Sigmoid colon (tissue), 7 donors: ENCODE measurements around the gene CLHC1. TPM values are rescaled to one million over a fixed set of nuclear protein-coding genes. Genes with fewer than 3 reads are reported as not detected.

ENCODE experiments used
- DNase-seq: peaks from one replicate; pipeline ENCODE4 v3.0.0-alpha.2; 2019
- H3K27ac ChIP-seq, 4 donors: fragments of 200-600 bp; sonication (generic); one replicate each; pipeline ENCODE4 v1.5.1; 2016 to 2019; ENCODE audit warnings: mild to moderate bottlenecking in 1 of 4
- H3K27me3 ChIP-seq, 3 donors: fragments of 200-600 bp; sonication (generic); one replicate each; pipeline ENCODE4 v1.5.1; 2019; ENCODE audit warnings: mild to moderate bottlenecking in 1 of 3
- H3K36me3 ChIP-seq, 4 donors: fragments of 200-600 bp; sonication (generic); one replicate each; pipeline ENCODE4 v1.5.1; 2016 to 2019
- H3K4me1 ChIP-seq, 4 donors: fragments of 200-600 bp; sonication (generic); one replicate each; pipeline ENCODE4 v1.5.1; 2017 to 2019
- H3K4me3 ChIP-seq, 4 donors: fragments of 200-600 bp; sonication (generic); one replicate each; pipeline ENCODE4 v1.5.1; 2017 to 2019; ENCODE audit warnings: mild to moderate bottlenecking in 2 of 4, moderate library complexity in 1 of 4
- H3K9me3 ChIP-seq, 4 donors: fragments of 200-600 bp in 3 of 4; sonication (generic) in 3 of 4; one replicate each; pipeline versions ENCODE4 v1.5.1 to v1.6.1; 2013 to 2019
- EP300 ChIP-seq, 4 donors: sonication (generic); formaldehyde crosslinking; IDR thresholded peaks; one replicate each; pipeline ENCODE4 v1.6.1; 2017; ENCODE audit warnings: antibody characterized with exemption in 4 of 4
- POLR2A ChIP-seq, 2 donors: fragments of 450-650 bp; IDR thresholded peaks; one replicate each; pipeline ENCODE4 v1.6.1; 2016; ENCODE audit warnings: antibody characterized with exemption in 2 of 2, mild to moderate bottlenecking in 2 of 2, moderate library complexity in 2 of 2
- POLR2AphosphoS5 ChIP-seq, 4 donors: sonication (generic); formaldehyde crosslinking; IDR thresholded peaks; one replicate each; pipeline ENCODE4 v1.6.1; 2017; ENCODE audit warnings: antibody characterized with exemption in 4 of 4
- WGBS, 2 donors: extraction: QIAGEN DNeasy Blood & Tissue Kit; methylation state at CpG; one replicate each; pipeline ENCODE4 v1.1.7; 2013; 5-methylcytosine and 5-hydroxymethylcytosine counted together
- intact Hi-C: fragments of 100-400 bp; cut with DNase I; formaldehyde crosslinking; loops from one replicate; pipeline ENCODE4 v1.15.1; 2023
- polyA plus RNA-seq, 3 donors: library from polyadenylated mRNA; stranded (reverse); fragments of 200-250 nt; gene quantifications; one replicate each; pipeline ENCODE4 v1.2.3, GENCODE V29; 2013
- total RNA-seq, 4 donors: library from RNA; depleted of rRNA; stranded (reverse); fragments of >200 nt; gene quantifications; one replicate each; pipeline ENCODE4 v1.1.0, GENCODE V29; 2016
- TF ChIP-seq, protein P1 (sequence below), 4 experiments: fragments of 450-650 bp in 3 of 4; fragments of 200-600 bp in 1 of 4; IDR thresholded peaks; one replicate each; pipeline ENCODE4 v1.5.1; 2016 to 2019; ENCODE audit warnings: antibody characterized with exemption in 4 of 4, mild to moderate bottlenecking in 3 of 4, moderate library complexity in 2 of 4
- donor health status: healthy with polysubstance abuse.
- donor health status: Bipolar disorder and iron deficiency.
- donor health status: healthy.

CLHC1 gene
- total and polyA plus RNA-seq, 7 donors = 4.4 to 22.4 (median 6.6) TPM

DNA sequence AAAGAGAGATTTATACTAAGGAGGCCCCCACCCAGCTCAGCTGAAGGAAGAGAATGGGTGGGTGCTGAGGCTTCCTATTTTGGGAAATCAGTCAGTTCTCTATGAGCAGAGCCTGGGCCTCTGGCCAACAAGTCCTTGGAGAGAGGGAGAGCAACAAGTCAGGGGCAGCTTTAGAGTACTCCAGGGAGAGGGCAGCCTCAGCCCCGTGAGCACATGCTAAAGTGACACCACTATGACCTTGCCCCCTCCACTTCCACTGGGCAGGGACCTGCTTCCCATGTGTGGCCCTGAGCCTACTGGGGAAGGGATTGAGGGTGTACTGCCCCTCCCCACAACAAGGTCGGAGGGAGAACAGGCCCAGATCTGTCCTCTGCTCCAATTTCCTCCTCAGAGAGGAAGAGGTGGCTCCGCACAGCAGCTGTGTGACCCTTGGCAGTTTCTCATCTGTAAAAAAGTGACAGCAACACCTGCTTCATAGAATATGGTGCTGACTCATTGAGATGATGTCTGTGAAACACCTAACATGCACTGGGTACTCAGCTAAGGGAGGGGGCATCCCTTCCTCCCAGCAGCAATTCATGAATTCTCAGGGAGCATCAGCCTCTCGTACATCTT is 72.9 kb downstream of the CLHC1 start:
- H3K27me3 ChIP-seq = no peaks in the 10 kb centered on the region
- peak; percentile 78 for DNase-seq
- H3K4me1 ChIP-seq = peaks cover 0 to 79% (median 67%) of the 10 kb centered on the region in 4 donors
- intact Hi-C loops = loop anchor here (5.0 kb wide), 2 partner anchors 42 to 62 kb away; no protein-coding TSS in a partner anchor
- no peaks in the 10 kb centered on the region for H3K9me3 ChIP-seq
- H3K27ac ChIP-seq = peak overlapping the region in 3 of 4 donors; percentile 7 to 78 (median 38)
- TF ChIP-seq, protein P1, sequence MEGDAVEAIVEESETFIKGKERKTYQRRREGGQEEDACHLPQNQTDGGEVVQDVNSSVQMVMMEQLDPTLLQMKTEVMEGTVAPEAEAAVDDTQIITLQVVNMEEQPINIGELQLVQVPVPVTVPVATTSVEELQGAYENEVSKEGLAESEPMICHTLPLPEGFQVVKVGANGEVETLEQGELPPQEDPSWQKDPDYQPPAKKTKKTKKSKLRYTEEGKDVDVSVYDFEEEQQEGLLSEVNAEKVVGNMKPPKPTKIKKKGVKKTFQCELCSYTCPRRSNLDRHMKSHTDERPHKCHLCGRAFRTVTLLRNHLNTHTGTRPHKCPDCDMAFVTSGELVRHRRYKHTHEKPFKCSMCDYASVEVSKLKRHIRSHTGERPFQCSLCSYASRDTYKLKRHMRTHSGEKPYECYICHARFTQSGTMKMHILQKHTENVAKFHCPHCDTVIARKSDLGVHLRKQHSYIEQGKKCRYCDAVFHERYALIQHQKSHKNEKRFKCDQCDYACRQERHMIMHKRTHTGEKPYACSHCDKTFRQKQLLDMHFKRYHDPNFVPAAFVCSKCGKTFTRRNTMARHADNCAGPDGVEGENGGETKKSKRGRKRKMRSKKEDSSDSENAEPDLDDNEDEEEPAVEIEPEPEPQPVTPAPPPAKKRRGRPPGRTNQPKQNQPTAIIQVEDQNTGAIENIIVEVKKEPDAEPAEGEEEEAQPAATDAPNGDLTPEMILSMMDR (IDR thresholded peaks at IDR 0.05) = no peak
- TF ChIP-seq POLR2A (IDR thresholded peaks at IDR 0.05) = no peak
- no peak for TF ChIP-seq POLR2AphosphoS5 (IDR thresholded peaks at IDR 0.05)
- no peak for TF ChIP-seq EP300 (IDR thresholded peaks at IDR 0.05)
- no peak overlapping the region for H3K4me3 ChIP-seq
- no peaks in the 10 kb centered on the region for H3K36me3 ChIP-seq
- 35 to 39% methylated on average over 4 of the region's 4 CpGs for WGBS, 2 donors

DNA sequence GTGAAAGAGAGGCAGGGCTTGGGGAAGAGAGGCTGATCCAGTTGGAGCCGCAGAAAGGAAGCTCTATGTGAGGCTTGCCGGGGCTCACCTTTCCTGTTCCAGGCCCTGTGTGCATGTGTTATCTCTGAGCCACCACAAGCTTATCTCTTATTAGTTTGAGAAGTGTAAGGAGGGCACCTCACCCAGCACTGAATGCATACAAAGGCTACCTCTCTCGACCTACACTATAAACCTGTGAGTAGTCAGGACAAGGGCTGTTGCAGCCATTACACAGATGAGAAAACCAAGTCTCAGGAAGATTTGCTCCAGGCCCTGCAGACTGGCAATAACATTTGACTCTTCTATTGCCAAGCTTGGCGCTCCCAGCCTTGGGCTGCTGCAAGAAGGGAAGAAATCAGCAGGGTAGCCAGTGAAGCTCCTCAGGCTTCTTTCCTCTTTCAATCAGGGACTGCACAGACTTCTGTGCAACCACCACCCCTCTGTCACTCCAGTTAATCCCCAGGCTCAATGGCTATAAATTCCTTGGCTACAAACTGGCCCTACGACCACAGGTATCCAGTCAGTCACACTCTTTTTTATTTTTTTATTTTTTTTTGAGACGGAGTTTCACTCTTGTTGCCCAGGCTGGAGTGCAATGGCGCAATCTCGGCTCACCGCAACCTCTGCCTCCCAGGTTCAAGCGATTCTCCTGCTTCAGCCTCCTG is 73.8 kb downstream of the CLHC1 start:
- Histone ChIP-seq H3K9me3 (no peaks in the 10 kb centered on the region), H3K36me3 (no peaks in the 10 kb centered on the region), H3K4me3 (no peak overlapping the region), H3K4me1 (peaks cover 0 to 79% (median 70%) of the 10 kb centered on the region in 4 donors), H3K27me3 (no peaks in the 10 kb centered on the region), H3K27ac (peak overlapping the region in 3 of 4 donors; percentile 71 to 80 (median 78))
- no peak for TF ChIP-seq POLR2AphosphoS5 (IDR thresholded peaks at IDR 0.05)
- TF ChIP-seq, protein P1 (IDR thresholded peaks at IDR 0.05) = no peak
- TF ChIP-seq EP300 (IDR thresholded peaks at IDR 0.05) = no peak
- no peak for TF ChIP-seq POLR2A (IDR thresholded peaks at IDR 0.05)
- intact Hi-C loops = loop anchor here (5.0 kb wide), 2 partner anchors 41 to 61 kb away; no protein-coding TSS in a partner anchor
- WGBS, 2 donors = 68 to 80% methylated on average over 10 of the region's 10 CpGs
- DNase-seq = no peak

DNA sequence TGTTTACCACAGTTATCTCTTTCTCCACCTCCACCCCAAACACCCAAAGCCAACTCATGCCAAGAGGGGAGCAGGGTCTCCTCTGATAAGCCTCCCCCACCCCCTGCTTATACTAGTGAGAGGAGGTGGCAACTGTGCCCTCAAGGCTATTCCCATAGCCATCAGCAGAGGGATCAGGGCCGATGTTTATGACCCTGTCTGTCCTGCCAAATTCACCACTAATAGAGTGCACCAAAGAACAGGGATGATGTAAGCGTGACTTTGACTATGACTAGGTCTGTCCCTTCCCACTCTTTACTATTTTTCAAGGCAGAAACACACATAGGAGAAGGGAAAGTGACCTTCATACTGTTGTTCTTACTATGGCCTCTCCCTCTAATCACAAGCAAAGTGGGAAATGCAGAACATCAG is 74.6 kb downstream of the CLHC1 start:
- intact Hi-C loops = loop anchor here (5.0 kb wide), 2 partner anchors 40 to 60 kb away; no protein-coding TSS in a partner anchor
- WGBS, 2 donors = 42 to 65% methylated on average over 2 of the region's 2 CpGs

GRCh38 chr2:55156984-55157383 is 75.1 kb downstream of the CLHC1 start:
- no peak for DNase-seq
- H3K9me3 ChIP-seq = no peaks in the 10 kb centered on the region
- no peaks in the 10 kb centered on the region for H3K36me3 ChIP-seq
- 90 to 92% methylated on average over 2 of the region's 2 CpGs for WGBS, 2 donors
- H3K27ac ChIP-seq = peak overlapping the region; percentile 48 to 80 (median 74)
- intact Hi-C loops = loop anchor here (5.0 kb wide), 2 partner anchors 40 to 60 kb away; no protein-coding TSS in a partner anchor
- H3K4me1 ChIP-seq = peaks cover 0 to 87% (median 74%) of the 10 kb centered on the region in 4 donors
- no peaks in the 10 kb centered on the region for H3K27me3 ChIP-seq
- H3K4me3 ChIP-seq = no peak overlapping the region
- TF ChIP-seq POLR2A (IDR thresholded peaks at IDR 0.05) (no peak), EP300 (IDR thresholded peaks at IDR 0.05) (no peak), POLR2AphosphoS5 (IDR thresholded peaks at IDR 0.05) (no peak)
- TF ChIP-seq, protein P1 (IDR thresholded peaks at IDR 0.05) = no peak

More for the DNA sequence above, 74.6 kb downstream of the CLHC1 start:
- no peaks in the 10 kb centered on the region for H3K9me3 ChIP-seq
- H3K4me3 ChIP-seq = no peak overlapping the region
- TF ChIP-seq, protein P1 (IDR thresholded peaks at IDR 0.05) = no peak
- TF ChIP-seq POLR2A (IDR thresholded peaks at IDR 0.05) = no peak
- no peak for TF ChIP-seq EP300 (IDR thresholded peaks at IDR 0.05)
- no peak for TF ChIP-seq POLR2AphosphoS5 (IDR thresholded peaks at IDR 0.05)
- no peaks in the 10 kb centered on the region for H3K36me3 ChIP-seq
- H3K4me1 ChIP-seq = peaks cover 0 to 82% (median 70%) of the 10 kb centered on the region in 4 donors
- DNase-seq = no peak
- H3K27ac ChIP-seq = peak overlapping the region; percentile 48 to 80 (median 74)
- H3K27me3 ChIP-seq = no peaks in the 10 kb centered on the region
